GM23338 (cell line): ENCODE results near the gene DHX30. TPM values are rescaled to one million over a fixed set of nuclear protein-coding genes. Genes with fewer than 3 reads are reported as not detected.

ENCODE experiments used
- ATAC-seq: fragments of 200-7000 bp; cut with Tn5 transposase; 3 replicates; pipeline ENCODE4 v1.9.1; 2020
- DNase-seq: peaks from one replicate; pipeline ENCODE4 v3.0.0-alpha.2; 2015; ENCODE audit warnings: low spot score
- H2AFZ ChIP-seq: fragments of 200-600 bp; sonication (generic); 2 replicates; pipeline ENCODE4 v1.8.0; 2016; ENCODE audit warnings: antibody characterized with exemption, mild to moderate bottlenecking, moderate library complexity
- H3F3A ChIP-seq: fragments of 200-600 bp; sonication (generic); replicated peaks from 2 replicates; pipeline ENCODE4 v1.8.0; 2017; ENCODE audit warnings: antibody characterized with exemption, mixed run types, low read depth
- H3K27ac ChIP-seq: fragments of 200-600 bp; sonication (generic); 2 replicates; pipeline ENCODE4 v1.6.1; 2016; ENCODE audit warnings: low read depth
- H3K27me3 ChIP-seq: fragments of 200-600 bp; sonication (generic); 2 replicates; pipeline ENCODE4 v1.8.0; 2016; ENCODE audit warnings: mild to moderate bottlenecking, mixed run types, moderate library complexity; ENCODE audit not compliant: insufficient read depth
- H3K36me3 ChIP-seq: fragments of 200-600 bp; sonication (generic); 2 replicates; pipeline ENCODE4 v1.8.0; 2016; ENCODE audit warnings: mild to moderate bottlenecking; ENCODE audit not compliant: insufficient read depth
- H3K4me1 ChIP-seq: fragments of 200-600 bp; sonication (generic); 2 replicates; pipeline ENCODE4 v1.8.0; 2016; ENCODE audit warnings: mild to moderate bottlenecking, moderate library complexity; ENCODE audit not compliant: insufficient read depth
- H3K4me2 ChIP-seq: fragments of 200-600 bp; sonication (generic); 2 replicates; pipeline ENCODE4 v1.7.1; 2017; ENCODE audit warnings: mixed run types
- H3K4me3 ChIP-seq: fragments of 200-600 bp; sonication (generic); 2 replicates; pipeline ENCODE4 v1.6.1; 2016; ENCODE audit warnings: mixed run types
- H3K79me2 ChIP-seq: fragments of 200-600 bp; sonication (generic); replicated peaks from 2 replicates; pipeline ENCODE4 v1.8.0; 2017; ENCODE audit warnings: mild to moderate bottlenecking; ENCODE audit not compliant: insufficient read depth
- H3K9me2 ChIP-seq: fragments of 200-600 bp; sonication (generic); 2 replicates; pipeline ENCODE4 v1.8.0; 2017; ENCODE audit not compliant: insufficient read depth
- H4K20me1 ChIP-seq: fragments of 200-600 bp; sonication (generic); replicated peaks from 2 replicates; pipeline ENCODE4 v1.8.0; 2017; ENCODE audit warnings: mild to moderate bottlenecking; ENCODE audit not compliant: insufficient read depth
- H3K27ac Mint-ChIP-seq: 2 replicates; pipeline ENCODE4 v1.8.0; 2020; ENCODE audit warnings: inconsistent platforms, mild to moderate bottlenecking, moderate library complexity, mixed read lengths
- H3K27me3 Mint-ChIP-seq: 3 replicates; pipeline ENCODE4 v1.8.0; 2022; ENCODE audit warnings: low read depth, mild to moderate bottlenecking, moderate library complexity, mixed read lengths, inconsistent platforms; ENCODE audit not compliant: insufficient read depth, poor library complexity
- H3K36me3 Mint-ChIP-seq: 3 replicates; pipeline ENCODE4 v1.8.0; 2021; ENCODE audit warnings: low read depth, mild to moderate bottlenecking, inconsistent platforms, moderate library complexity, mixed read lengths
- H3K4me1 Mint-ChIP-seq: 3 replicates; pipeline ENCODE4 v1.8.0; 2020; ENCODE audit warnings: mild to moderate bottlenecking, inconsistent platforms, mixed read lengths
- H3K4me3 Mint-ChIP-seq: 3 replicates; pipeline ENCODE4 v1.8.0; 2021; ENCODE audit warnings: moderate library complexity, mild to moderate bottlenecking, inconsistent platforms, mixed read lengths
- H3K9me3 Mint-ChIP-seq: 3 replicates; pipeline ENCODE4 v1.8.0; 2020; ENCODE audit warnings: moderate library complexity, mild to moderate bottlenecking, inconsistent platforms, mixed read lengths
- CREB1 ChIP-seq: fragments of 250-450 bp; sonication (Bioruptor Pico); IDR thresholded peaks from 2 replicates; pipeline ENCODE4 v1.5.0; 2020; ENCODE audit warnings: low read depth, mild to moderate bottlenecking, moderate library complexity
- JUNB ChIP-seq: IDR thresholded peaks from one replicate; pipeline ENCODE4 v1.6.1; 2016; ENCODE audit warnings: antibody characterized with exemption; ENCODE audit not compliant: unreplicated experiment
- NANOG ChIP-seq: IDR thresholded peaks from 2 replicates; pipeline ENCODE4 v1.6.1; 2016; ENCODE audit warnings: antibody characterized with exemption, borderline replicate concordance
- POLR2AphosphoS5 ChIP-seq: IDR thresholded peaks from 2 replicates; pipeline ENCODE4 v1.6.1; 2016; ENCODE audit warnings: antibody characterized with exemption, low read depth
- REST ChIP-seq: IDR thresholded peaks from one replicate; pipeline ENCODE4 v1.6.1; 2018; ENCODE audit warnings: antibody characterized with exemption; ENCODE audit not compliant: unreplicated experiment
- STAT1 ChIP-seq: IDR thresholded peaks from one replicate; pipeline ENCODE4 v1.6.1; 2016; ENCODE audit warnings: antibody characterized with exemption; ENCODE audit not compliant: unreplicated experiment
- polyA plus RNA-seq: library from polyadenylated mRNA; unstranded; fragments of >200 nt; fragmentation: Nextera tagmentation; extraction: Ambion mirVana; gene quantifications from 2 replicates; pipeline ENCODE4 v1.2.1, GENCODE V29; 2016
- total RNA-seq: library from RNA; depleted of rRNA; stranded (reverse); fragments of >200 nt; shearing (Covaris generic); gene quantifications from 2 replicates; pipeline ENCODE4 v1.2.3, GENCODE V29; 2014
- TF ChIP-seq, protein P1 (sequence below), 2 experiments: fragments of 200-600 bp in 1 of 2; sonication (generic) in 1 of 2; conservative IDR thresholded peaks; 2 replicates each; pipeline versions ENCODE4 v1.5.1 to v1.6.1; 2016 to 2017; ENCODE audit warnings: antibody characterized with exemption in 2 of 2, low read depth in 2 of 2, mild to moderate bottlenecking in 2 of 2, moderate library complexity in 1 of 2

The DHX30 gene
- total and polyA plus RNA-seq, 2 experiments from 2014 or later, result 47.5 to 125 TPM

DNA sequence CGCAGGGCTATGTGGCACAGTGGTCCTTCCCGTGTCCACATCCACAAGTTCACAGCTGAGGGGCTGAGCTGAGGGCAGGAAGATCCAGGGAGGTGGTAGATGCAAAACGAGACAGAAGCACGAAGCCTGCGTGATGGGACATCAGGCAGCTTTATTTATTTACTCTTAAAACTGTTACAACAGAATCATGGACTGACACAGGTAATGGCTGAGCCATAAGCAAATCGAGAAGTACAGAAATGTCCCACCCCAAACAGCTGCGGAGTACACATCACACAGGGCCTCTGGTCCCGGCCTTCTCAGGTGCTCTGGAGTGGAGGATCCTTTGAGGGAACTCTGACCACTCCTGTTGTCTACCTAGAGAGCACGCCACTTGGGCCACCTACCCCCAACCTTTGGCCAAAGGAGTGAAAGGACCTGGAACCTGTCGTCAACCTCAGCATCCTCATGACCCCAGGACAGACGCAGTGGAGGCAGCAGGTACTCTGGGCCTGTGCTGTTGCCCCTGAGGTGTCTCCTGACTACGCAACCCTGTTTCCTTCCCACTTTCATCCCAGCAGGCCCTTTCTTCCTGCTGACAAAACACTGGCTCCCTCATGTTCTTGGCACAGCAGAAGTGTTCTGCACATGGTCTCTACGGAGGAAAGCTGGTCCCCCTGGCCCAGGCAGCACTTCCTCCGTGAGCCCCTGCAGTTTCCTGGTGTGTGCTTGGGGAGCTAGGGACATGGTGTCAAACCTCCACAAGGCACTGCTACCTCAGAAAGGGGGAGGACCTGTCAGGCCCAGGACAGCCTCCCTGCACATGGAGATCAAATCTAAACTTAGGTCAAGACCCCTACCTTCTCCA lies 47.8 kb downstream of the DHX30 start:
- Mint-ChIP-seq H3K27ac (peak overlapping the region; percentile 41), H3K4me1 (peaks cover 2% of the 10 kb centered on the region), H3K36me3 (peaks cover 72% of the 10 kb centered on the region), H3K9me3 (no peaks in the 10 kb centered on the region), H3K27me3 (peaks cover 39% of the 10 kb centered on the region), H3K4me3 (no peak overlapping the region; the same call in 2 of the 3 replicates)
- Histone ChIP-seq H3K4me3 (no peak overlapping the region), H3K9me2 (no peaks in the 10 kb centered on the region), H3K4me2 (no peak overlapping the region), H3K36me3 (peaks cover 19% of the 10 kb centered on the region), H4K20me1 (peaks cover 12% of the 10 kb centered on the region), H3F3A (peaks cover 31% of the 10 kb centered on the region), H2AFZ (no peak overlapping the region), H3K79me2 (no peaks in the 10 kb centered on the region), H3K27me3 (no peaks in the 10 kb centered on the region), H3K4me1 (no peaks in the 10 kb centered on the region), H3K27ac (no peak overlapping the region)
- ATAC-seq (no peak), DNase-seq (no peak)
- TF ChIP-seq, protein P1, sequence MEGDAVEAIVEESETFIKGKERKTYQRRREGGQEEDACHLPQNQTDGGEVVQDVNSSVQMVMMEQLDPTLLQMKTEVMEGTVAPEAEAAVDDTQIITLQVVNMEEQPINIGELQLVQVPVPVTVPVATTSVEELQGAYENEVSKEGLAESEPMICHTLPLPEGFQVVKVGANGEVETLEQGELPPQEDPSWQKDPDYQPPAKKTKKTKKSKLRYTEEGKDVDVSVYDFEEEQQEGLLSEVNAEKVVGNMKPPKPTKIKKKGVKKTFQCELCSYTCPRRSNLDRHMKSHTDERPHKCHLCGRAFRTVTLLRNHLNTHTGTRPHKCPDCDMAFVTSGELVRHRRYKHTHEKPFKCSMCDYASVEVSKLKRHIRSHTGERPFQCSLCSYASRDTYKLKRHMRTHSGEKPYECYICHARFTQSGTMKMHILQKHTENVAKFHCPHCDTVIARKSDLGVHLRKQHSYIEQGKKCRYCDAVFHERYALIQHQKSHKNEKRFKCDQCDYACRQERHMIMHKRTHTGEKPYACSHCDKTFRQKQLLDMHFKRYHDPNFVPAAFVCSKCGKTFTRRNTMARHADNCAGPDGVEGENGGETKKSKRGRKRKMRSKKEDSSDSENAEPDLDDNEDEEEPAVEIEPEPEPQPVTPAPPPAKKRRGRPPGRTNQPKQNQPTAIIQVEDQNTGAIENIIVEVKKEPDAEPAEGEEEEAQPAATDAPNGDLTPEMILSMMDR (conservative IDR thresholded peaks at IDR 0.05; ENCODE audit: low read depth in 2 of 2), result no peak
- no peak for TF ChIP-seq STAT1
- TF ChIP-seq NANOG, result no peak
- no peak for TF ChIP-seq REST
- peak; percentile 33 for TF ChIP-seq POLR2AphosphoS5
- no peak for TF ChIP-seq JUNB

GRCh38 chr3:47851888-47852603 lies 49.1 kb downstream of the DHX30 start:
- Histone ChIP-seq H3K4me3 (no peak overlapping the region), H3K9me2 (no peaks in the 10 kb centered on the region), H4K20me1 (peaks cover 8% of the 10 kb centered on the region), H3K4me1 (no peaks in the 10 kb centered on the region), H3K27ac (no peak overlapping the region), H3K36me3 (peaks cover 10% of the 10 kb centered on the region), H2AFZ (no peak overlapping the region), H3K4me2 (no peak overlapping the region), H3K27me3 (no peaks in the 10 kb centered on the region), H3F3A (peaks cover 33% of the 10 kb centered on the region), H3K79me2 (no peaks in the 10 kb centered on the region)
- peaks cover 46% of the 10 kb centered on the region for H3K27me3 Mint-ChIP-seq
- H3K9me3 Mint-ChIP-seq, result no peaks in the 10 kb centered on the region
- peak; percentile 3; the same call in 1 of the 3 replicates for ATAC-seq
- no peak overlapping the region for H3K4me3 Mint-ChIP-seq
- H3K36me3 Mint-ChIP-seq, result peaks cover 71% of the 10 kb centered on the region
- TF ChIP-seq POLR2AphosphoS5, result no peak
- no peak for TF ChIP-seq JUNB
- TF ChIP-seq, protein P1 (conservative IDR thresholded peaks at IDR 0.05; ENCODE audit: low read depth in 2 of 2), result no peak
- no peak for TF ChIP-seq CREB1 (CRISPR knock-in tag)
- peaks cover 2% of the 10 kb centered on the region for H3K4me1 Mint-ChIP-seq
- no peak overlapping the region for H3K27ac Mint-ChIP-seq
- no peak for DNase-seq
